GM12878 (cell line): ENCODE measurements around the gene NRXN3. TPM values are rescaled to one million over a fixed set of nuclear protein-coding genes. Genes with fewer than 3 reads are reported as not detected.

Source experiments
- ATAC-seq: fragments of 200-7000 bp; cut with Tn5 transposase; 3 replicates; pipeline ENCODE4 v1.9.1; 2020; ENCODE audit warnings: mild to moderate bottlenecking, moderate library complexity
- BruUV-seq: library from RNA; stranded (reverse); fragments of 400-500 nt; replicated peaks from 2 replicates; lab custom pipeline; 2021; lab: Mats Ljungman, UMichigan
- CTCF ChIA-PET: fragments of 300-600 bp; sonication (Branson Sonifier 250); formaldehyde crosslinking; extraction: SDS; loops from one replicate; lab custom pipeline; 2021; ENCODE audit warnings: inconsistent platforms; lab: Yijun Ruan, JAX
- POLR2A ChIA-PET: fragments of 350-600 bp; formaldehyde crosslinking; extraction: SDS; loops from one replicate; lab custom pipeline; 2021; ENCODE audit warnings: inconsistent platforms; lab: Charles Lee
- RAD21 ChIA-PET: fragments of 300-600 bp; sonication (Branson Sonifier 250); formaldehyde crosslinking; loops from one replicate; lab custom pipeline; 2023; ENCODE audit warnings: antibody characterized with exemption; ENCODE audit not compliant: unreplicated experiment; lab: Charles Lee
- SMC1A ChIA-PET: fragments of 300-600 bp; sonication (Branson Sonifier 250); formaldehyde crosslinking; loops from one replicate; lab custom pipeline; 2023; ENCODE audit not compliant: unreplicated experiment, uncharacterized antibody; lab: Charles Lee
- DNase-seq: peaks from one replicate; pipeline ENCODE4 v3.0.0-alpha.2; 2011; ENCODE audit warnings: low read depth, low spot score
- FAIRE-seq: peaks from 3 replicates; lab custom pipeline; 2011; peaks lifted over from hg19 to GRCh38; lab: Jason Lieb, UNC
- H2AFZ ChIP-seq: 2 replicates; pipeline ENCODE4 v1.6.0; 2011; ENCODE audit warnings: low read depth, low read length, control low read depth; ENCODE audit not compliant: control insufficient read depth
- H3K27ac ChIP-seq: 2 replicates; pipeline ENCODE4 v1.5.1; 2011; ENCODE audit warnings: control low read depth; ENCODE audit not compliant: control insufficient read depth, insufficient read depth
- H3K27me3 ChIP-seq, 2 experiments: replicated peaks in 1 of 2; 2 replicates each; pipeline versions ENCODE4 v1.6.0 to v1.6.1; 2011; ENCODE audit warnings: low read length in 1 of 2; ENCODE audit not compliant: control insufficient read depth in 2 of 2, insufficient read depth in 2 of 2
- H3K36me3 ChIP-seq, 2 experiments: 2 replicates each; pipeline ENCODE4 v1.5.1; 2011; ENCODE audit warnings: low read length in 1 of 2; ENCODE audit not compliant: control insufficient read depth in 2 of 2, insufficient read depth in 2 of 2
- H3K4me1 ChIP-seq: 2 replicates; pipeline ENCODE4 v1.6.1; 2011; ENCODE audit warnings: mild to moderate bottlenecking, low read length, moderate library complexity, mixed read lengths; ENCODE audit not compliant: control insufficient read depth, insufficient read depth
- H3K4me2 ChIP-seq: 2 replicates; pipeline ENCODE4 v1.6.0; 2011; ENCODE audit warnings: control low read depth; ENCODE audit not compliant: control insufficient read depth, insufficient read depth
- H3K4me3 ChIP-seq: fragments of 200-600 bp; sonication (generic); 2 replicates; pipeline ENCODE4 v1.5.1; 2016
- H3K79me2 ChIP-seq: 2 replicates; pipeline ENCODE4 v1.6.0; 2011; ENCODE audit warnings: low read length; ENCODE audit not compliant: control insufficient read depth, insufficient read depth
- H3K9ac ChIP-seq: 2 replicates; pipeline ENCODE4 v1.8.0; 2011; ENCODE audit warnings: low read length, control low read depth, mixed read lengths; ENCODE audit not compliant: control insufficient read depth, insufficient read depth
- H3K9me3 ChIP-seq: replicated peaks from 3 replicates; pipeline ENCODE4 v1.5.1; 2011; ENCODE audit warnings: mild to moderate bottlenecking, low read length; ENCODE audit not compliant: control insufficient read depth, insufficient read depth
- H4K20me1 ChIP-seq: 2 replicates; pipeline ENCODE4 v1.6.0; 2011; ENCODE audit not compliant: control insufficient read depth, insufficient read depth
- BACH1 ChIP-seq: fragments of 450-650 bp; IDR thresholded peaks from 2 replicates; pipeline ENCODE4 v1.6.1; 2017; ENCODE audit warnings: mild to moderate bottlenecking, borderline replicate concordance
- BCL11A ChIP-seq: IDR thresholded peaks from 2 replicates; pipeline ENCODE4 v1.6.1; 2011; ENCODE audit warnings: low read depth, low read length
- CEBPB ChIP-seq, 2 experiments: fragments of 150-350 bp in 1 of 2; IDR thresholded peaks; 2 replicates each; pipeline ENCODE4 v1.6.1; 2012 to 2014; ENCODE audit warnings: low read depth in 2 of 2, low read length in 2 of 2, borderline replicate concordance in 1 of 2, inconsistent platforms in 1 of 2
- GABPA ChIP-seq: IDR thresholded peaks from 2 replicates; pipeline ENCODE4 v1.6.1; 2014; ENCODE audit warnings: antibody characterized with exemption, low read depth, mild to moderate bottlenecking, inconsistent platforms
- KLF5 ChIP-seq: fragments of 450-650 bp; IDR thresholded peaks from 2 replicates; pipeline ENCODE4 v1.6.1; 2014; ENCODE audit warnings: mild to moderate bottlenecking; ENCODE audit not compliant: partially characterized antibody
- NR2C2 ChIP-seq: IDR thresholded peaks from 2 replicates; pipeline ENCODE4 v1.6.1; 2011; ENCODE audit warnings: borderline replicate concordance, low read depth; ENCODE audit not compliant: control insufficient read depth, insufficient read length
- POU2F2 ChIP-seq: IDR thresholded peaks from 3 replicates; pipeline ENCODE4 v1.6.1; 2011; ENCODE audit warnings: low read depth, mild to moderate bottlenecking, low read length, borderline replicate concordance
- RCOR1 ChIP-seq: conservative IDR thresholded peaks from 2 replicates; pipeline ENCODE4 v1.6.1; 2012; ENCODE audit warnings: low read depth, low read length, improper control_type of control experiment
- SPI1 ChIP-seq: IDR thresholded peaks from 2 replicates; pipeline ENCODE4 v1.6.1; 2011; ENCODE audit warnings: low read depth, mild to moderate bottlenecking, low read length, moderate library complexity, borderline replicate concordance; ENCODE audit not compliant: insufficient read depth
- STAT1 ChIP-seq: fragments of 450-650 bp; conservative IDR thresholded peaks from 2 replicates; pipeline ENCODE4 v1.6.1; 2014; ENCODE audit warnings: antibody characterized with exemption, mild to moderate bottlenecking
- ZBED1 ChIP-seq: IDR thresholded peaks from 2 replicates; pipeline ENCODE4 v1.6.1; 2016; ENCODE audit warnings: borderline replicate concordance
- ZNF207 ChIP-seq: fragments of 450-650 bp; IDR thresholded peaks from 2 replicates; pipeline ENCODE4 v1.6.1; 2014; ENCODE audit warnings: antibody characterized with exemption, mild to moderate bottlenecking, borderline replicate concordance
- WGBS: methylation state at CpG from one replicate; pipeline ENCODE4 v1.1.6; 2016; ENCODE audit warnings: low lambda C conversion rate; ENCODE audit not compliant: insufficient replicate concordance, insufficient coverage; ENCODE audit errors: missing lambda C conversion rate; 5-methylcytosine and 5-hydroxymethylcytosine counted together
- in situ Hi-C: fragments of 300-500 bp; cut with MboI; formaldehyde crosslinking; loops from 9 replicates; pipeline ENCODE4 v1.14.3; 2018; ENCODE audit warnings: mixed read lengths
- intact Hi-C: fragments of 100-400 bp; cut with micrococcal nuclease; formaldehyde crosslinking; loops from one replicate; pipeline ENCODE4 v1.14.2; 2022; ENCODE audit not compliant: unreplicated experiment
- polyA plus RNA-seq, 11 experiments: library from polyadenylated mRNA; depleted of rRNA in 4 of 11; unstranded in 6 of 11; stranded (reverse) in 5 of 11; fragments of >200 nt; fragmentation: Nextera tagmentation in 4 of 11; fragmentation: Illumina TruSeq in 1 of 11; extraction: Ambion mirVana in 4 of 11; extraction: Trizol in 1 of 11; gene quantifications; 1 replicate in 1 of 11; 2 replicates in 10 of 11; pipeline versions ENCODE4 v1.2.1 to v1.2.3, GENCODE V29; 2011 to 2016; ENCODE audit warnings: inconsistent platforms in 2 of 11, missing spikeins in 2 of 11, low read depth in 1 of 11
- total RNA-seq, 4 experiments: library from RNA; depleted of rRNA in 3 of 4; stranded (reverse); fragments of >200 nt in 3 of 4; fragmentation: Illumina TruSeq in 1 of 4; extraction: Trizol in 1 of 4; gene quantifications; 2 replicates each; pipeline versions ENCODE4 v1.2.1 to v1.2.3, GENCODE V29; 2013 to 2021
- TF ChIP-seq, protein P1 (sequence below): fragments of 450-650 bp; IDR thresholded peaks from 2 replicates; pipeline ENCODE4 v1.6.1; 2017; ENCODE audit warnings: antibody characterized with exemption, mild to moderate bottlenecking, moderate library complexity

The NRXN3 gene
- total and polyA plus RNA-seq, 10 of the 15 experiments (the other 5 are each of a cell fraction or from before 2014, with no cell fraction given): 0.52 to 3.3 (median 1.4) TPM

DNA sequence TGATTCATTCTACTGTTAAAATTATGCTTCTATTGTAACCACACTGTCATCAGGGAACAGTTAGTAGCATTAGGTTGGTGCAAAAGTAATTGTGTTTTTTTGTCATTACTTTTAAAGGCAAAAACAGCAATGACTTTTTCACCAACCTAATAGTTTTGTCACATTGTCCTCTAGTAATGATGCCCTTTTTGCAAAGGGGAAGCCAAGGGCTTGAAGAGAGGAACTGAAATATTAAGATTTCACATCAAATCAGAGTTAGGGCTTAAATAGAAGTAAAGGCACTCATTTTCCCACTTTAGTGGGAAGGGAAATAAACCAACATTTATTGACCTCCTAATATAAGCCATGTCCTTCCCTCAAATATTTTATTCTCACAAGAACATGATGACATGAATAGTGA, 273.7 kb downstream of the NRXN3 start:
- no peak overlapping the region for H2AFZ ChIP-seq
- H3K36me3 ChIP-seq: no peaks in the 10 kb centered on the region
- ChIA-PET RAD21 (no interaction called here), POLR2A (no interaction called here), SMC1A (no interaction called here), CTCF (interaction anchor here (0.5 to 2.0 kb wide), 2 partner anchors 123 to 456 kb away, joined by 3 to 6 read pairs; no protein-coding TSS in a partner anchor)
- no peak overlapping the region for H3K9ac ChIP-seq
- no peaks in the 10 kb centered on the region for H4K20me1 ChIP-seq
- no peak overlapping the region for H3K27ac ChIP-seq
- H3K79me2 ChIP-seq: no peaks in the 10 kb centered on the region; the same call in 1 of the 2 replicates
- peaks cover 3% of the 10 kb centered on the region for H3K4me1 ChIP-seq
- BruUV-seq: no TSS peak
- intact Hi-C loops (no loop called here), in situ Hi-C loops (no loop called here)
- no peaks in the 10 kb centered on the region for H3K27me3 ChIP-seq
- ATAC-seq (no peak), FAIRE-seq (no peak), DNase-seq (no peak)
- no peaks in the 10 kb centered on the region; the same call in 2 of the 3 replicates for H3K9me3 ChIP-seq
- TF ChIP-seq SPI1 (peak; percentile 59; the same call in 1 of the 2 replicates), NR2C2 (no peak), POU2F2 (no peak), STAT1 (no peak), BACH1 (no peak), ZBED1 (no peak), CEBPB (IDR thresholded peaks at IDR 0.05; ENCODE audit: borderline replicate concordance in 1 of 2, low read depth in 2 of 2, low read length in 2 of 2) (no peak), KLF5 (no peak)
- H3K4me2 ChIP-seq: no peak overlapping the region
- no peak overlapping the region for H3K4me3 ChIP-seq

DNA sequence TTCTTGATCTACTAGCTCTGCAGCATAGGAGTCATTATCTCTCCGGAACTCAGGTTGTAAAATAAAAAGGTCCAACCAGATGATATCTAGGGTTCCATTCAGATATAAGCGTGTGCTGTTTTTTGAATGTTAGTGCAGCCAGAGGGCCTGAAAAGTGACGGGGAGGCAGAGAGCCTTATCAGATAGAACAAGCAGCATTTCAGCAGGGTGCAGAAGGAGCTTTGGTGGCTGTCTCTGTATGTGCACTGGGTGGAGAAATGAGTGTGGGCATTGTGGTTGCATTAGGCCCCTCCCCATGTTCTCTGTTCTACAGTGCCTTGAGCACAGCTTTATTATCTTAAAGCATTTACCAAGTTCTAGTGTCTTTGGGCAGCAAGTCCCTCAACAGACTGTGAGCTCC, 275.1 kb downstream of the NRXN3 start:
- TF ChIP-seq BCL11A (no peak), RCOR1 (no peak), GABPA (no peak), ZNF207 (no peak)
- TF ChIP-seq, protein P1, sequence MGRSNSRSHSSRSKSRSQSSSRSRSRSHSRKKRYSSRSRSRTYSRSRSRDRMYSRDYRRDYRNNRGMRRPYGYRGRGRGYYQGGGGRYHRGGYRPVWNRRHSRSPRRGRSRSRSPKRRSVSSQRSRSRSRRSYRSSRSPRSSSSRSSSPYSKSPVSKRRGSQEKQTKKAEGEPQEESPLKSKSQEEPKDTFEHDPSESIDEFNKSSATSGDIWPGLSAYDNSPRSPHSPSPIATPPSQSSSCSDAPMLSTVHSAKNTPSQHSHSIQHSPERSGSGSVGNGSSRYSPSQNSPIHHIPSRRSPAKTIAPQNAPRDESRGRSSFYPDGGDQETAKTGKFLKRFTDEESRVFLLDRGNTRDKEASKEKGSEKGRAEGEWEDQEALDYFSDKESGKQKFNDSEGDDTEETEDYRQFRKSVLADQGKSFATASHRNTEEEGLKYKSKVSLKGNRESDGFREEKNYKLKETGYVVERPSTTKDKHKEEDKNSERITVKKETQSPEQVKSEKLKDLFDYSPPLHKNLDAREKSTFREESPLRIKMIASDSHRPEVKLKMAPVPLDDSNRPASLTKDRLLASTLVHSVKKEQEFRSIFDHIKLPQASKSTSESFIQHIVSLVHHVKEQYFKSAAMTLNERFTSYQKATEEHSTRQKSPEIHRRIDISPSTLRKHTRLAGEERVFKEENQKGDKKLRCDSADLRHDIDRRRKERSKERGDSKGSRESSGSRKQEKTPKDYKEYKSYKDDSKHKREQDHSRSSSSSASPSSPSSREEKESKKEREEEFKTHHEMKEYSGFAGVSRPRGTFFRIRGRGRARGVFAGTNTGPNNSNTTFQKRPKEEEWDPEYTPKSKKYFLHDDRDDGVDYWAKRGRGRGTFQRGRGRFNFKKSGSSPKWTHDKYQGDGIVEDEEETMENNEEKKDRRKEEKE: no peak
- in situ Hi-C loops: loop anchor here (5.0 kb wide), 1 partner anchor 117 kb away; no protein-coding TSS in a partner anchor
- no peak overlapping the region for H2AFZ ChIP-seq
- FAIRE-seq: no peak
- no peaks in the 10 kb centered on the region for H4K20me1 ChIP-seq
- RAD21 ChIA-PET: interaction anchor here (1.6 kb wide), 1 partner anchor 121 kb away, joined by 6 read pairs; no protein-coding TSS in a partner anchor
- SMC1A ChIA-PET: no interaction called here
- H3K4me2 ChIP-seq: no peak overlapping the region
- no peak for ATAC-seq
- 43% methylated on average over 3 of the region's 3 CpGs for WGBS
- no peak for DNase-seq
- no peaks in the 10 kb centered on the region for H3K36me3 ChIP-seq
- no peak overlapping the region for H3K9ac ChIP-seq
- no peak overlapping the region for H3K4me3 ChIP-seq
- POLR2A ChIA-PET: no interaction called here
- no peaks in the 10 kb centered on the region; the same call in 1 of the 2 replicates for H3K79me2 ChIP-seq
- peaks cover 5% of the 10 kb centered on the region for H3K4me1 ChIP-seq
- intact Hi-C loops: no loop called here
- BruUV-seq: no TSS peak
- CTCF ChIA-PET: interaction anchor here (0.9 to 2.0 kb wide), 3 partner anchors 121 to 390 kb away, joined by 3 to 6 read pairs (median 4); no protein-coding TSS in a partner anchor
- no peaks in the 10 kb centered on the region; the same call in 2 of the 3 replicates for H3K9me3 ChIP-seq
- no peak overlapping the region for H3K27ac ChIP-seq
- H3K27me3 ChIP-seq: no peaks in the 10 kb centered on the region
